ENCODE measurements around the gene RPS18. TPM values are rescaled to one million over a fixed set of nuclear protein-coding genes. Genes with fewer than 3 reads are reported as not detected.

Gene RPS18
- total and polyA plus RNA-seq, 9 of the 15 experiments (the other 6 are each of a cell fraction or from before 2014, with no cell fraction given), result 5,023 to 17,516 (median 8,131) TPM

- TF ChIP-seq MNT (conservative IDR thresholded peaks at IDR 0.05), result peak in 1 of 2 experiments; percentile 66; a peak in 2 of 4 replicates
- no peak for TF ChIP-seq ZNF561 (CRISPR knock-in tag; conservative IDR thresholded peaks at IDR 0.05)
- no peak for TF ChIP-seq CSDE1 (IDR thresholded peaks at IDR 0.05)
- TF ChIP-seq SPI1 (IDR thresholded peaks at IDR 0.05; ENCODE audit: borderline replicate concordance, low read depth, low read length), result peak; percentile 99
- TF ChIP-seq BCL6 (CRISPR knock-in tag; IDR thresholded peaks at IDR 0.05), result no peak
- TF ChIP-seq ZNF717 (CRISPR knock-in tag; IDR thresholded peaks at IDR 0.05), result no peak
- peak; percentile 93 for TF ChIP-seq USF2 (CRISPR knock-in tag; IDR thresholded peaks at IDR 0.05)
- peak; percentile 34; the same call in 1 of the 2 replicates for TF ChIP-seq OTX1 (CRISPR knock-in tag; IDR thresholded peaks at IDR 0.05)
- TF ChIP-seq ARID2 (IDR thresholded peaks at IDR 0.05), result no peak
- no peak for TF ChIP-seq ZFP30 (CRISPR knock-in tag; IDR thresholded peaks at IDR 0.05; ENCODE audit: borderline replicate concordance)
- 0 out of 4 replicates have a peak, but pooled peaks of 1 of the 2 experiments have one; percentile 46 for TF ChIP-seq MLX (CRISPR knock-in tag; conservative IDR thresholded peaks at IDR 0.05)
- peak; percentile 20; the same call in 1 of the 2 replicates for TF ChIP-seq DPF2 (IDR thresholded peaks at IDR 0.05)
- peak; percentile 20; the same call in 1 of the 2 replicates for TF ChIP-seq MYC (IDR thresholded peaks at IDR 0.05; ENCODE audit: low read depth, low read length)
- no peak for TF ChIP-seq MYC (CRISPR knock-in tag; IDR thresholded peaks at IDR 0.05; ENCODE audit: borderline replicate concordance, low read depth)
- peak; percentile 82; the same call in 1 of the 2 replicates for TF ChIP-seq STAT6 (CRISPR knock-in tag; IDR thresholded peaks at IDR 0.05)
- TF ChIP-seq ZBTB7A (IDR thresholded peaks at IDR 0.05; ENCODE audit: borderline replicate concordance, control insufficient read depth, low read depth, low read length), result peak; percentile 64; the same call in 1 of the 2 replicates
- TF ChIP-seq TFE3 (CRISPR knock-in tag; IDR thresholded peaks at IDR 0.05), result peak; percentile 80
- peak; percentile 92 for TF ChIP-seq USF1 (CRISPR knock-in tag; IDR thresholded peaks at IDR 0.05)
- TF ChIP-seq PHB2 (IDR thresholded peaks at IDR 0.05; ENCODE audit: low read depth), result no peak
These were observed 25.6 kb downstream of the RPS18 start (continued) for GRCh38 chr6:33297406-33297955.

All from K562 (cell line).